Stimulated activated CD4-positive, alpha-beta T cell treated with anti-CD3 and anti-CD28 coated beads, Interleukin-15, amount 100 ng/mL, for 48 hours (primary cell): Measurements from ENCODE around the gene TOMM6.

Experiments used
- DNase-seq, 2 donors: peaks; one replicate each; pipeline ENCODE4 v3.0.0-alpha.2; 2020; ENCODE audit warnings: low read depth in 2 of 2

The TOMM6 gene

DNA sequence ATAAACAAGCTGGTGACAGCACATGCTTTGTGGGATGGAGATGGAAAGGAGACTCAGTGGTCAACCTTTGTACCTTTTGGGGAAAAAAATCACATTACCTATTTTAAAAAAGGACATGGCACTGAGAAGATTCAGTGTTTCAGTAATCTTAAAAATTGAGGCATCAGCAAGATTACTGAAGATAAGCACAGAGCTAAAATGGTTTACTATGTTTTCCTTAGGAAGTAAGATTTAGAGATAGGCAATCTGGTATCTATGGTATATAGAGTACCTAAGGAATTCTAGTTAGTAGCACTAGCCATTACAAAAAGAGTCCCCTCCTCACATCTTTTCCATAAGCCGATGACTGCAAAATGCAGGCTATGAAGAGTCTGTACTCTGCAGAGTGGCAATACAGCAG is 35.7 kb downstream of the TOMM6 start:
- DNase-seq: no peak

DNA sequence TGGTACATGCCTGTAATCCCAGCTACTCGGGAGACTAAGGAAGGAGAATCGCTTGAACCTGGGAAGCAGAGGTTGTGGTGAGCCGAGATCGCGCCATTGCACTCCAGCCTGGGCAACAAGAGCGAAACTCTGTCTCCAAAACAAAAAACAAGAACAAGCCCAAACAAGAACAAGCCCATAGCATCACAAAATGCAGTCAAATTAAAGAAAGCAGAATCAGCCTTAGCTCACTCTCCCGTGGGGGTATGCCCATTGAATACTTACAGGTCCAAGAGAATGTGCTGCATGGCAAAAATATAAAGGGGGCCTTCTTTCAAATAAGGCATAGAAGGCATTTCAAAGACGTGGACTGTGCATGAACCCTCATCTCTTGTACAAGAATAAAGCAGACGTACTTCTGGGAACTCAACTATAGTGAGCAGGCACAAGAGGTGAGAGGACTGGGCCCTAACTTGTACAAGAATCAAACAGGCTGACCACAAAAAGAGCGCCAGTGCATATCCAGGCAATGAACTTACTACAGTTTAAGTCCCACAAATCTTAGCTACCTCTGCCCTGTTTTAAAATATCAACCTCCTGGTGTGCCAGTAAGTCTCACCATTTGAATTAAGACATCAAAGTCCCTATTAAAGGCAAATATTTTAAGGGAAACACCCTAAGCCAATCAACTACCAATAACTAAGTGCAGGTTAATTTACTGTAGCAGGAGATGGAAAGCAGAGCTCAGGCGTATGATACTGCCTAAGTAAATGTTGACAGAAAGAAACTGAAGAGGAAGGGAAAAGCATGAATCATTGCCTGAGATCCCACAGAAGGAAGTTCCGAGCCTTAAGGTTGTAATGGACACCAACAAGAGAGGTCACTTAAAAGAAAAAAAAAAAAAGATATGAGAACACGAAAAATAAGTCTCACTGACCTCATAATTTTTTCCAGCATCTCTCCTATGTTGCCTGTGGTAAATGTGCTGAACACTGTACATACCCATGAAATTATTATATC is 37.4 kb downstream of the TOMM6 start:
- DNase-seq: no peak

DNA sequence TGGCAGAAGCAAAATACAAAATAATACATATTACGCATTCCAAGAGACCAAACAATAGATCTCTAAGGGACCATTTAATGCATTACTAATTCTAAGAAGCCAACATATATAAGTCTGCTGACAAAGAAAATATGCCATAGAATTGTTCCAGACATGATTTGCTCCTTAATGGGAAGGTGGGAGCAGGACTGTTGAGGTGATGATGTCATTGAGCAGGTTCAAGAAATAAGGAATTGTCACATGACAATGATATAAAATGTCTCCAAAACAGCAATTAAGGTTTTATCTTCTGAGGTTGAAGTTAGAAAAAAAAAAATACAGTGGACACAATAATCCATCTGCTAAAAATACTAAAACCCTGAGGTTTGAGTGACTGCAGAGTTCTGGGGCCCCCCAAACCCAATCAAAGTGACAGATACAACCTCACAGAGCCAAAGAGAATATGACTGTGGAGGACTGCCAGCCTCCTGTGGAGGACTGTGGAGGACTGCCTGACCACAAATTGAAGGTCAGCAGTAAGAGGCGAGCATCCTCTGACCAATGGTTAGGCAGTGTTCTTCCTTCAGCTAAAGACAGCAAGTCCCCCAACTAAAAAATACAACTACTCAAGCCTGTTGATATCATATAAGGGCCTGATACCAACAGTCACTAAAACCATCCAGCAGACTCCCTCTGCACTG is 39.0 kb downstream of the TOMM6 start:
- no peak for DNase-seq

DNA sequence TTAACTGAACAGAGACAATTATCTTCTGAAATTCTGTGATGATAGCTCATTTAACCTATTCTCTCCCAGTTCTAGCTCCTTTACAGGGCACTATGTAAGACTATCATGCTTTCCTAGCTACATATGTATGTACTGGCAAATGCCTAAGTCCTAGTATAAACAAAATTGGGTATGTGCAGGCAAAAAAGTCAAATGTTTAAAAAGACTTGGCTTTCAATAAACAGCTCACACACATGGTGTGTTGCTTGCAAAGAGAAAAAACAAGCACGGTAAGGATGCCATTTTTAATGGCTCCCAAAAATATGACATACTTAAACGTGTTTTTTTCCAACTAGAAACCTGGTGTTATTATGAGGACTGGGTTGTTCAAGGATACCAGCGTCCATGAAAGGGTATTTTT is 44.8 kb downstream of the TOMM6 start:
- no peak for DNase-seq

DNA sequence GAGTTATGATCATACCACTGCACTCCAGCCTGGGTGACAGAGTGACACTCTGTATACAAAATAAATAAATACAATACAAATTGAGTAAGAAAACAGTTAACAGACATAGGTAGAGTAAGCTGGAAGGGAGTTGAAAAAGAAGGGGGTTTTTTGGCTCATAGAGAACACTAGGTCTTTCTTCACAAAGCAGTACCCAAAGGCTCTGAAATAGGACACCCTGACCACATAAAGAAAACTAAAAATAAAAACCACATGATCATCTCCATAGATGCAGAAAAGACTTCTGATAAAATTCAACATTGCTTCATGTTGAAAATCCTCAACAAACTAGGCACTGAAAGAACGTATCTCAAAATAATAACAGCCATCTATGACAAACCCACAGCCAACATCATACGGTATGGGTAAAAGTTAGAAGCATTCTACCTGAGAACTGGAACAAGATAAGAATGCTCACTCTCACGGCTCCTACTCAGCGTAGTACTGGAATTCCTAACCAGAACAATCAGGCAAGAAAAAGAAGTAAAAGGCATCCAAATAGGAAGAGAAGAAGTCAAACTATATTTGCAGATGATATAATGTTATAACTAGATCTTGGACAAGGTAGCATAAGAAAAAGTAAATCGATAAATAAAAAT is 48.6 kb downstream of the TOMM6 start:
- no peak for DNase-seq

DNA sequence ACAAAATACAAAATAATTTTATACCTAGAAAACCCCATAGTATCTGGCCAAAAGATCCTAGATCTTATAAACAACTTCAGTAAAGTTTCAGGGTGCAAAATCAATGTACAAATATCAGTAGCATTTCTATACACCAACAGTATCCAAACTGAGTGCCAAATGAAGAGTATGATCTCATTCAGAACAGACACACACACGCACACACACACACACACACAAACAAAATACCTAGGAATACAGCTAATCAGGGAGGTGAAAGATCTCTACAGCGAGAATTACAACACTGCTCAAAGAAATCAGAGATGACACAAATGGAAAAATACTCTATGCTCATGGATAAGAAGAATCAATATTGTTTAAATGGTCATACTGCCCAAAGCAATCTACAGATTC is 49.2 kb downstream of the TOMM6 start:
- DNase-seq: no peak
